ENCODE measurements around the gene MELTF.
"Not testable (repeated sequence)": the region's sequence is repeated elsewhere in the genome, so short reads cannot be mapped to it uniquely, and the experiment has no call there.

MELTF gene

DNA sequence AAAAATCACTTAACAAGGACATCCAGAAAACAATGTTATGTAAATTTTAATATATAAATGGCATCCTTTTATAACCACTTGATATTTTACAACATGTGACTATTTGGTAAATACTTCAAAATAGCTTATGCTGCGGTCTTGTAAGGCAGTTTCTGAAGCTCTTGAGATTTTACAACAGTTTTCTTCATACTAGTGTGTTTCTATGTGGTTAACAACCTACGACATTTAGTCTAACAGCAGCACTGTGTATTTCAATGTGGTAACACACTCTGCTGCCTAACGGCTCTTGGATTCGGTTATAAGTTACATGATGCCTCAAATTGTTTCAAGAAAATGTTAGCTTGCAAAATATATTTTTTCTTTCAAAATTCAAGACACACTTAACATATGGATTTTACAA lies 12.9 kb upstream of the MELTF start:
- no peak for DNase-seq (ENCODE audit: low read depth)
- H3K4me3 ChIP-seq (ENCODE audit: low read depth, low read length) = no peak overlapping the region
- TF ChIP-seq CTCF (IDR thresholded peaks at IDR 0.05; ENCODE audit: insufficient read depth, low read depth, low read length, missing control alignments) = no peak

DNA sequence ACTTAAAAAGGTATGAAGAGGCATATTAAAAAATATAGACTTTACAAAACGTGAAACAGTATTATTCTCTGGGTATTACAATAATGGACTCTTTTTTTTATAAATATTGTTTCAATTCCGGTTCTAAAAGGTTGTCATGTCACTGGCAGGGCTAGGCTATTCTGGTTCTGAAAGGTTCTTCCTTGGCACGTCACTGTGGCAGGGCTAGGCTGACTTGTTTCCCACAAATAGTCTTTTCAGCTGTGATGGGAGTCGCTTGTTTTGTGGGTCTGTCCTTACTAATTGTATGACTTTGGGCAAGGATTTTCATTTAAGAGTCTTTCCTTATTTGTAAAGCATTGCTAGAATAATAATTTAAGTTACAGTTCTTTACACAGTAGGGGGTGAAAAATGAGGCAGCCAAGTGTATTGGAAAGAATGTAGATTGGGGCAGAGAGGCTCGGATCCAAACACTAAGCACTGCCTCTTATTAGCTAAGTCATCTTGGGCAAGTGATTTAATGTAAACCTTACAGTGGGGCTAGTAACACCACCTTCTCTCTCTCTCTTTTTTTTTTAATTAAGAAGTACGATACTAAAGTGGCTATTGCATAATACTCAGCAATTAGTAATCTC lies 12.4 kb upstream of the MELTF start:
- TF ChIP-seq CTCF (IDR thresholded peaks at IDR 0.05; ENCODE audit: insufficient read depth, low read depth, low read length, missing control alignments) = no peak
- DNase-seq (ENCODE audit: low read depth) = no peak
- no peak overlapping the region for H3K4me3 ChIP-seq (ENCODE audit: low read depth, low read length)

GRCh38 chr3:197040658-197041057 lies 11.0 kb upstream of the MELTF start:
- H3K4me3 ChIP-seq (ENCODE audit: low read depth, low read length) = no peak overlapping the region
- DNase-seq (ENCODE audit: low read depth) = no peak

GRCh38 chr3:197038679-197039462 lies 9.3 kb upstream of the MELTF start:
- DNase-seq (ENCODE audit: low read depth) = no peak

More at GRCh38 chr3:197040658-197041057, 11.0 kb upstream of the MELTF start:
- no peak for TF ChIP-seq CTCF (IDR thresholded peaks at IDR 0.05; ENCODE audit: insufficient read depth, low read depth, low read length, missing control alignments)

DNA sequence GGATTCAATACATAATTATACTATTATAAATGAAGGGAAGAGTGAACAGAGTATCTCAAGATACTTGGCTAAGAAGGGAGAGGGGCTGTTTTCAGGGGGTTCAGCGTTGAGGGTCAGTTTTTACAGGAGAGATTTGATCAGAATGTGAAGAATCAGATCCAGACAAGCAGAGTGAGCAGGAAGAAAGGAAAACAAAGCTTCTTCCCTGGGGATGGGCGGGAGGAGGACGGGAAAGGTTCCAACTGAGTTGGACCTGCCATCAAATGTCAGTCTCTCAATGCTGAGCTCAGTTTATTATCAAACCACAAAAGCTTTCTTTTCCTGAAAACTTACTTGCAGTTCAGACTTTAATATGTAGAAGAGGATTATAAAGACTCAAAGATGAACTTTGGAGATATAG lies 6.0 kb upstream of the MELTF start:
- H3K4me3 ChIP-seq (ENCODE audit: low read depth, low read length) = no peak overlapping the region
- DNase-seq (ENCODE audit: low read depth) = no peak
- TF ChIP-seq CTCF (IDR thresholded peaks at IDR 0.05; ENCODE audit: insufficient read depth, low read depth, low read length, missing control alignments) = no peak

More at GRCh38 chr3:197038679-197039462, 9.3 kb upstream of the MELTF start:
- TF ChIP-seq CTCF (IDR thresholded peaks at IDR 0.05; ENCODE audit: insufficient read depth, low read depth, low read length, missing control alignments) = no peak
- H3K4me3 ChIP-seq (ENCODE audit: low read depth, low read length) = no peak overlapping the region

- H3K4me3 ChIP-seq (ENCODE audit: low read depth, low read length); DNase-seq (ENCODE audit: low read depth): not testable (repeated sequence)
These were observed 5.2 kb upstream of the MELTF start for GRCh38 chr3:197034778-197035177.

DNA sequence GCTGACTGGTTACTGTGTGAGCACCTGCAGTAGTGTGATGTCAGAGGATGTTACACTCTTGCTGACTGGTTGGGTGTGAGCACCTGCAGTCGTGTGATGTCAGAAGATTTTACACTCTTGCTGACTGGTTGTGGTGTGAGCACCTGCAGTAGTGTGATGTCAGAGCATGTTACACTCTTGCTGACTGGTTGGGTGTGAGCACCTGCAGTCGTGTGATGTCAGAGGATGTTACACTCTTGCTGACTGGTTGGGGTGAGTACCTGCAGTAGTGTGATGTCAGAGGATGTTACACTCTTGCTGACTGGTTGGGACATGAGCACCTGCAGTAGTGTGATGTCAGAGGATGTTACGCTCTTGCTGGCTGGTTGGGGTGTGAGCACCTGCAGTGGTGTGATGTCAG lies 4.1 kb upstream of the MELTF start:
- H3K4me3 ChIP-seq (ENCODE audit: low read depth, low read length); DNase-seq (ENCODE audit: low read depth): not testable (repeated sequence)
